Tibial artery (tissue), 4 donors: ENCODE measurements around the gene ATG7.

Experiments
- DNase-seq, 2 donors: peaks; one replicate each; pipeline ENCODE4 v3.0.0-alpha.2; 2019
- H3K27ac ChIP-seq, 2 donors: fragments of 200-600 bp; sonication (generic) in 1 of 2; 1 replicate in 1 of 2; 2 replicates in 1 of 2; pipeline ENCODE4 v1.5.1; 2018 to 2019; ENCODE audit warnings: mild to moderate bottlenecking in 1 of 2
- H3K27me3 ChIP-seq, 2 donors: fragments of 200-600 bp; sonication (generic) in 1 of 2; one replicate each; pipeline versions ENCODE4 v1.5.1 to v1.6.0; 2016 to 2019
- H3K36me3 ChIP-seq, 3 donors: fragments of 200-600 bp; sonication (generic) in 2 of 3; one replicate each; pipeline ENCODE4 v1.5.1; 2016 to 2019; ENCODE audit warnings: mild to moderate bottlenecking in 2 of 3
- H3K4me1 ChIP-seq, 4 donors: fragments of 200-600 bp; sonication (generic) in 2 of 4; 1 replicate in 3 of 4; 2 replicates in 1 of 4; pipeline ENCODE4 v1.5.1; 2016 to 2019
- H3K4me3 ChIP-seq, 2 donors: fragments of 200-600 bp; sonication (generic) in 1 of 2; 1 replicate in 1 of 2; 2 replicates in 1 of 2; pipeline ENCODE4 v1.5.1; 2018 to 2019; ENCODE audit warnings: mild to moderate bottlenecking in 2 of 2
- H3K9me3 ChIP-seq, 3 donors: fragments of 200-600 bp; sonication (generic) in 1 of 3; one replicate each; pipeline ENCODE4 v1.5.1; 2016 to 2019
- intact Hi-C: fragments of 100-400 bp; cut with DNase I; formaldehyde crosslinking; loops from one replicate; pipeline ENCODE4 v1.15.0; 2023; ENCODE audit warnings: low total_unique reads
- TF ChIP-seq, protein P1 (sequence below), 2 experiments: fragments of 200-600 bp in 1 of 2; fragments of 450-650 bp in 1 of 2; IDR thresholded peaks; one replicate each; pipeline ENCODE4 v1.5.1; 2017 to 2019; ENCODE audit warnings: antibody characterized with exemption in 2 of 2, mild to moderate bottlenecking in 1 of 2, moderate library complexity in 1 of 2

ATG7 gene

DNA sequence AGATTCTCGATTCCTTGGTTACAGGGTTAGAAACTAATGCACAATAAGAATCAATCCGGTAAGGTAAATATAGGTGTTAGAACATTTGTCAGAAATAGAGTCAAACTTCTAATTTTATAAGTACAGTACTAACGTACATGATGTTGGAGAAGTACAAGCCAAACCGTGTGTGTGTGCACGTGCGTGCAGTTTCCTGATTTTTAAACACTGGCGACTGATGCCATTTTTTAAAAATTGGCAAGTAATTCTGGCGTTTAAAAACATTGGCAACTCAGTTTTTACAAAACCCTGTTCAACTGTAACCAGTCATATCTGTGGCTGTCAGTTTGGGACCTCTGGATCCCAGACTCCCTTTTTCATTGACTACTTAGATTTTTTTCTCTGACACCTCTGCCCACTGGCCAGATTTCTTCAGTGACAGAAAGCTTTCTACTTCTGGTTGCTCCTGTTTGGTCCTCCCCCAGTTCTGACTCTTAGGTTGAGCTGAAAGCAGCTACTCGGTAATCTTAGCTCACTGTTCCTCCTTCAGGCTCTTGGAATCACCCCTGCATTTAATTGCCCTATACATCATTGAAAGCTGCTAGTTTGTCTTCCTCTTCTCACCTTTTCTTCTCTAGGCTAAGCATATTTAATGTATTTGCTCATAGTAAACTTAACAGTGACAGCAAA, 843 bp downstream of the ATG7 start:
- TF ChIP-seq, protein P1, sequence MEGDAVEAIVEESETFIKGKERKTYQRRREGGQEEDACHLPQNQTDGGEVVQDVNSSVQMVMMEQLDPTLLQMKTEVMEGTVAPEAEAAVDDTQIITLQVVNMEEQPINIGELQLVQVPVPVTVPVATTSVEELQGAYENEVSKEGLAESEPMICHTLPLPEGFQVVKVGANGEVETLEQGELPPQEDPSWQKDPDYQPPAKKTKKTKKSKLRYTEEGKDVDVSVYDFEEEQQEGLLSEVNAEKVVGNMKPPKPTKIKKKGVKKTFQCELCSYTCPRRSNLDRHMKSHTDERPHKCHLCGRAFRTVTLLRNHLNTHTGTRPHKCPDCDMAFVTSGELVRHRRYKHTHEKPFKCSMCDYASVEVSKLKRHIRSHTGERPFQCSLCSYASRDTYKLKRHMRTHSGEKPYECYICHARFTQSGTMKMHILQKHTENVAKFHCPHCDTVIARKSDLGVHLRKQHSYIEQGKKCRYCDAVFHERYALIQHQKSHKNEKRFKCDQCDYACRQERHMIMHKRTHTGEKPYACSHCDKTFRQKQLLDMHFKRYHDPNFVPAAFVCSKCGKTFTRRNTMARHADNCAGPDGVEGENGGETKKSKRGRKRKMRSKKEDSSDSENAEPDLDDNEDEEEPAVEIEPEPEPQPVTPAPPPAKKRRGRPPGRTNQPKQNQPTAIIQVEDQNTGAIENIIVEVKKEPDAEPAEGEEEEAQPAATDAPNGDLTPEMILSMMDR (IDR thresholded peaks at IDR 0.05), result no peak
- Histone ChIP-seq H3K36me3 (peaks cover 0 to 7% (median 6%) of the 10 kb centered on the region in 3 donors), H3K9me3 (no peaks in the 10 kb centered on the region), H3K27me3 (no peaks in the 10 kb centered on the region), H3K27ac (peak overlapping the region; percentile 77 to 84), H3K4me1 (peaks cover 0 to 19% (median 12%) of the 10 kb centered on the region in 4 donors), H3K4me3 (peak overlapping the region; percentile 71 to 77)
- intact Hi-C loops, result loop anchor here (10.0 kb wide), 2 partner anchors 138 to 382 kb away; no protein-coding TSS in a partner anchor
- peak in 1 of 2 donors; percentile 31 for DNase-seq

DNA sequence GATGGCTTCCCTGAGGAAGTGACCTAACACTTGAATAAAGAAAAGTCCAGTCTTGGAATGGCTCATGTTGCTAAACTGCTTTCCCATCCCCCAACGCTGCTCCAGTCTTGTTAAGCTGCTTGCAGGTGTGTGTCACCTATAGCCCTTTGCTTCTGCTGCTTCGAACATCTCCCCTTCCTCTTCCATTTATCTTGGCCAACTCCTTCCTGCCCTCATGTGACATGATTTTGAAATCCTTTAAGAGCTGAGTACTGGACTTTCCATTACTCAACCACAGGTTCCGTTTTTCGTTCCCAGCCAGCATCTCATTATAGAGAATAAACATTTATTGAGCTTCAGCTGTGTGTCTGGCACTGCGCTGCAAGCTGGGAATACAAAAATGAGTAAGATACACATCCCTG, 1.7 kb downstream of the ATG7 start:
- intact Hi-C loops, result loop anchor here (10.0 kb wide), 2 partner anchors 139 to 381 kb away; no protein-coding TSS in a partner anchor
- peak overlapping the region in 1 of 2 donors; percentile 77 for H3K4me3 ChIP-seq
- peaks cover 0 to 19% (median 12%) of the 10 kb centered on the region in 4 donors for H3K4me1 ChIP-seq
- no peaks in the 10 kb centered on the region for H3K9me3 ChIP-seq
- TF ChIP-seq, protein P1 (IDR thresholded peaks at IDR 0.05), result no peak
- DNase-seq, result peak in 1 of 2 donors; percentile 30
- H3K27me3 ChIP-seq, result no peaks in the 10 kb centered on the region
- H3K27ac ChIP-seq, result peak overlapping the region in 1 of 2 donors; percentile 22
- peaks cover 0 to 7% (median 6%) of the 10 kb centered on the region in 3 donors for H3K36me3 ChIP-seq

DNA sequence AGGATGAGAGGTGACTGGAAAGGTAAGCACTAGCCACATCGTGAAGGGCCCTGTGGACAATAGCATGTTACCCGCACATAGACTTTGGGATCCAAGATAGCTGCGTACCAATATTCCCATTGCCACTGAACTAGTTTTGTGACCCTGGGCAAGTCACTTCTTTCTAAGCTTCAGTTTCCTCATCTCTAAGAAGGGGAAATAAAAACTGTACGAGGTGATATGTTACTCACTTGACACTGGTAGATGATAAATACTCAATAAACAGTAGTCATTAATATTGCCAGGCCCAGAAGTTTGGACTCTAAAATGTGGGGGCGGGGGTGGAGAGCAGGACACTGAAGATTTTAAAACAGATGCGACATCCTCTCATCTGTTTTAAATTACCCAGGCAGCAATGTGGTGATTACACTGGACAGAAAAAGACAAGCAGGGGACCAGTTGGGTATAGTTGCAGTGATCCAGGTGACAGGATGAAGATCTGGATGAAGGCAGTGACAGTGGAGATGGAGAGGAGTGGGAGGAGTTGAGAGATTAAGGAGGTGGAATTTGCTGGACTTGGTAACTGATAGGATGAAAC, 2.5 kb downstream of the ATG7 start:
- no peak for DNase-seq
- H3K9me3 ChIP-seq, result no peaks in the 10 kb centered on the region
- no peak overlapping the region for H3K27ac ChIP-seq
- no peaks in the 10 kb centered on the region for H3K27me3 ChIP-seq
- no peak overlapping the region for H3K4me3 ChIP-seq
- H3K4me1 ChIP-seq, result peaks cover 0 to 19% (median 12%) of the 10 kb centered on the region in 4 donors
- H3K36me3 ChIP-seq, result peaks cover 0 to 7% (median 6%) of the 10 kb centered on the region in 3 donors
- TF ChIP-seq, protein P1 (IDR thresholded peaks at IDR 0.05), result no peak
- intact Hi-C loops, result loop anchor here (10.0 kb wide), 2 partner anchors 140 to 380 kb away; no protein-coding TSS in a partner anchor

DNA sequence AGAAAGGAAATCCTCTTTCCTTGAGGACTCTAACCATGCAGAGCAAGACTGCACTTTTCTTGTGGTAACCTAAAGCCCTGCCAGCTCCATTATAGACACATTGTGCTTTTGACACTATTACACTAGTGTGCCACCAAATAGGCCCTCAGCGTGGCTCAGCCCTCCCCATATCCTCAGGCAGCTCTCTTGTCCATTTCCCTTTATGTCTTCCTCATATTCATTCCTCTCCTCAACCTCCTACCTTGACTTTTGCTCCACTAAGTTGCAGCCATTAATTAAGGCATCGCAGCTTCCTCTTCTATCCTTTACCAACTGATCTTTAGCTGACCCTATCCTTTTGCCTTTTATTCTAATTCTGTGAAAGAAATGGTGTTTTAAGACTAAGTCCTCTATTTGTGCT, 3.7 kb downstream of the ATG7 start:
- H3K9me3 ChIP-seq, result no peaks in the 10 kb centered on the region
- peaks cover 0 to 19% (median 12%) of the 10 kb centered on the region in 4 donors for H3K4me1 ChIP-seq
- H3K36me3 ChIP-seq, result peaks cover 6 to 11% (median 8%) of the 10 kb centered on the region in 3 donors
- no peak overlapping the region for H3K27ac ChIP-seq
- no peak overlapping the region for H3K4me3 ChIP-seq
- DNase-seq, result no peak
- intact Hi-C loops, result loop anchor here (10.0 kb wide), 2 partner anchors 141 to 379 kb away; no protein-coding TSS in a partner anchor
- H3K27me3 ChIP-seq, result no peaks in the 10 kb centered on the region
- TF ChIP-seq, protein P1 (IDR thresholded peaks at IDR 0.05), result no peak

DNA sequence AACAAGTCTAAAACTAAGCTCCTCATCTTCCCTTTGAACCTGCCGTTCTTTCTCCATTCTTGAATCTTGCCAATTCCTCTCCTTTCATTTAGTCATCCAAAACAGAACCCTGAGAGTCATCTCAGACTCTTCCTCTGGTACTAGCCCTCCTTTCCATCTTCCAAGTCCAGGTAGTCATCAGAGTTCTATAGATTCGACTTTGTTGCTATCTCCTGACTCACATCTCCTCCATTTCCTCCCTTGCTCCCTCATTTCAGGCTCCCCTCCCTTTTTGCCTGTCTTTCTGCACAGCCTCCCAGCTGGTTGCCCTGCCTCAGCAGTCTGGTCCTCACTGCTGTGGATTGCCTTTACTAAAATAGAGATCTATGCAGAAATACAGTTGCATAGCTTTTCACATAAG, 4.7 kb downstream of the ATG7 start:
- TF ChIP-seq, protein P1 (IDR thresholded peaks at IDR 0.05), result no peak
- Histone ChIP-seq H3K27ac (no peak overlapping the region), H3K9me3 (no peaks in the 10 kb centered on the region), H3K4me3 (no peak overlapping the region), H3K36me3 (peaks cover 6 to 15% (median 11%) of the 10 kb centered on the region in 3 donors), H3K4me1 (peaks cover 0 to 19% (median 12%) of the 10 kb centered on the region in 4 donors), H3K27me3 (no peaks in the 10 kb centered on the region)
- no peak for DNase-seq
- intact Hi-C loops, result loop anchor here (10.0 kb wide), 2 partner anchors 142 to 378 kb away; no protein-coding TSS in a partner anchor
